Kasumi-1 (cell line): ENCODE data around the gene HS1BP3.

Experiments used
- DNase-seq, 2 experiments: peaks; one replicate each; lab custom pipeline; 2025; lab: John Stamatoyannopoulos, UW

The HS1BP3 gene

DNA sequence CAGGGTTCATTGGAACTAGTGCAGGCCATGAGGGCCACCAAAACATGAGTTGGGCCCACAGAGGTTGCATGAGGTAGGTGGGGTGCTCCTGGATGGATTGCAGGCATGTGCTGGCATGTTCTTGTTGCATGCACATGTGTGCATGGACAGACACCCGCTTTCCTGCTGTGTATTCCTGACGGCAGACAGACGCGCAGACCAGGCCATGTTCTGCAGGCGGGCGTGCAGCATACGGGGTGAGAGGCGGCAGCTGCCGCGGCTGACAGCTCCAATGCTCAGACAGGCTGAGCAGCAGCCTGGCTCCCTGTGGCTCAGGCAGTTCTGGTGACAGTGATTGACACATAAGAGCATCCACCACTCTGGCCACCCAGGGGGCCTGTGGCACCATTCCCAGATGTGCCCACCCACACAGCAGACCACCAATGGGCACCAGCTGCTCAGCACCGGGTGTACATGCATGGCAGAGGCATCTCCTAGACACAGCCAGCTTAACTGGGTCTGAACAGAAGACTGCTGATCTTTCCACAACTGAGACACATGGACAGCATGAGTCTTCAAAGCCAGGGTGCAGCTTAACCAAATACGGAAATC, 21.2 kb downstream of the HS1BP3 start:
- DNase-seq = no peak

DNA sequence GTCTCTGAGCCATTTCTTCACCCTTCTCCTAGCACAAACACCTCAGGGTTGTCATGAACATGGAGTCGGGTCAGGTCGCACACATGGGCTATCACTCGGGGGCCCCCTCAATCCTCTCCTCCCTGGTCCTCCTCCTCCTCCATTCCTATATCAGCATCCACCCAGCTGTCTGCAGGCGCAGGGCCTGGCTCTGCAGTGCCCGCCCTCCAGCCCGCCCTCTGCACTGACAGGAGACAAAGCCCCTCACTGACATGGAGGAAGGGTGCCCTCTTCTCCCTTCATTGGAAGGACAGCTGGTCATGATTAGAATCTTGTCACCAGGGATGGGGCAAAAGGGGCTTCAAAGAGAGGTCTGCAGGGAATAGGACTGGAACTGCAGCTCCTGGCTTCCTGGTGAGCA, 21.7 kb downstream of the HS1BP3 start:
- DNase-seq = no peak

DNA sequence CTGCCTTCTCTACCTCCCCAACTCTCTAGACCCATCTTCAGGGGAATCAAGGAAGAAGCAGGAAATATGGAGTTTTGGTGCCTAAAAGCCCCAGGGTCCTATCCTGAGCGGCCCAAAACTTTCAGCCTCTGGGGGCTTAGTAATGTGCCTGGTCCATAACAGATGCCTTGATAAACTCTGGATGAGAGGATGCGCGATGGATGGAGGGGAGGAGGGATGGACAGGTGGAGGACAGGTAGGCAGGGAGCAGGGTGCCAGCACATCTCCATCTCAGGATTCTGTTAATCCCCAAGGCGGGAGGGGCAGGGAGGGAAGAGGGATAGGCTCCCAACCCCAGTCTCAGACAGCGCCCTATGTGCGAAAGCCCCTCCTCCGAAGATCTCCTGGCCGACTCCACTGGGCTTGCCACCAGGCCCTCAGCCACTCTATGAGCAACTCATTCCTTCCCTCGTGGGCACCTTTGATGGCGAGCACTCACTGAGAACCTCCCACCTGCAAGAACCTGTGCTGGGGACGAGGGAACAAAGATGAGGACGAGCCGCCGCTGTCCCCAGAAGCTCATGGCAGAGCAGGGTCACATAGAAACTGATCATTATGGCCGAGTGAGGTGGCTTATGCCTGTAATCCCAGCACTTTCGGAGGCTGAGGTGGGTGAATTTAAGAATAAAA, 23.1 kb downstream of the HS1BP3 start:
- no peak for DNase-seq

DNA sequence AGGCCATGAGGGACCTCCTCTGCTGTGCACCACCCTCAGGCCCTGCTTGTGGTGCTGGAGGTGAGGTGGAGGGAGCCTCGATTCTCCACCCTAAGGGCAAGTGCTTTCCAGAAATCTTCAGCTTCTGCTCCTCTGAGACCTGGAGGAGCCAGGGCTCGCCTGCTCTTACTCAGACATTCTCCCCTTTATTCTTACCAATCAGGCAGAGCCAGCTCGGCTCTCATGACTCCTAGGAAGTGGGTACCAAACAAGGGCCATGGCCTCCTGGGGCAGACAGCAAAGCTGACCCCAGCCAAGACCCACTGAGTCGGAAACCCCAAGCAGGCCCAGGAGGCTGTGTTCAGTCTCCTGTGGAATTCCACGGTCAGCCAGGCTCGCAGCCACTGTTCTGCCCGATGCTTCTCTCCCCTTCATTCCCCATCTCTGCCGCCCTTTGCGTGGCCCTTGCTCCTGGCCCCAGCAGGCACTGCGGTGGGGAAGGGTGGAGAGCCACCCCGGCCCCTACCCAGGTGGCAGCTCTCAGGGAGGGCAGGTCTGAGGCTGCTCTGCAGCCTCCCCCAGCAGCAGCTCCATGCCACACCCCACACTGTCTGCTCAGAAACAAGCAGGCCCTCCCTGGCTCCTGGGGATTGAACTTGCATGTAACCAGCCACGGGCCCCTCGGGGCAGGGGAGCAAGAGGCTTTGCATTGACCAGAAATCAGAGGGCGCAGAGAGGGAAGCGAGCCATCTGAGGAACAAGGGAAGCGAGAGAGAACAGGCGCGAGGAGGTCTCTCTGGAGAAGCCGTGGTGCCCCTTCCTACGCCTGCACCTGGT, 24.0 kb downstream of the HS1BP3 start:
- DNase-seq = no peak

DNA sequence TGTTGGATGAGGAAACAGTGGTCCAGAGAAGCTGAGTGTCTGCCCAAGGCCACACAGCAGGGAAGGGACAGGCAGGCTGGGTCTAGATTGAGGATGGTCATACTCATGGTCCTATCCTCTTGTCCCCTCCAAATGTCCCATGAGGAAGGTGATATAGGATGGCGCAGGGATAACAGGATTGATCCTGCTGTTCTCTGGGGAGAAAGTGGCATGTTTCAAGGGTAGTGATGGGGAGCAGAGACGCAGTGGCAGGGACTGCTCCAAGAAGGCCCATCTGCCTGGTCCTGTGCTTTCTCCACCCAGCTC, 24.6 kb downstream of the HS1BP3 start:
- no peak for DNase-seq

DNA sequence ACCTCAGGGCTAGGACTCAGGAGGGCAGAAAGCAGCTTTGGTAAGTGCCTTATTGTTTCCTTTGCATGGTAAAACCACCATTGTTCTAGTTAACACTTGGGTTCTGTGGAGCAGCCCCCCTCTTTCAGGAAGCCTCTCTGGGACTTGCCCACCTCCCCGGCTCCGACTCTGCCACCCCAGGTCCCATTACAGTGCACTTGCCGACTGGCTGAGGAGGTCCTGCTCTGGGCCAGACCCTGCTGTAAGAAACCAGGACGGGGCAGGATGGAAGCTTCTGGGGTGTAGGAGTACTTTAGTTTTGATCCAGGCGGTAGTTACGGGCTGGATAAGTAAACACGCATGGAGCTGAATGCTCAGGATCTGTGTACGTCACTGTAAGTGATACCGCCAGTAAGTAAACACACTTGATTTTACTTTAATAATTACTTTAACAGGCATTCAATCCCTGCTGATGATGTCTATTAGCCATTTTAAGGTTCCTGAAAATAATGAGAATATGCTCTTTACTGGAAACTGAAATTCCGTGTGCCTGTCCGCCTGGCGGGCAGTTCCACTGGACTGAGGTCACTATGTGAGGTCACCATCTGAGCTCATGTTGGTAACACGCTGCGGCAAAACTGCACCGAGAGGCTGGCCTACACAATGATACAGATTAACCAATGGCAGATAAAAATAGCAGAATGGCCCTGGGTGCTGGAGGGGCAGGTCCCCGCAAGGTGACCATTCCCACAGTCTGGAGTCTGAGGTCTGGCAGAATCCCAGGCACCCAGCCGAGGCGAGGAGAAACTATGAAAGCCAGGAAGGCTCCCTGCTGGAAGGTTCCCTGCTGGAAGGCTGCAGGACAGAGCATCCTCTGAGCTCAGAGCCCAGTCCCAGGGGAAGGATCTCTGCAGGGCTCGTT, 25.2 kb downstream of the HS1BP3 start:
- DNase-seq = no peak

DNA sequence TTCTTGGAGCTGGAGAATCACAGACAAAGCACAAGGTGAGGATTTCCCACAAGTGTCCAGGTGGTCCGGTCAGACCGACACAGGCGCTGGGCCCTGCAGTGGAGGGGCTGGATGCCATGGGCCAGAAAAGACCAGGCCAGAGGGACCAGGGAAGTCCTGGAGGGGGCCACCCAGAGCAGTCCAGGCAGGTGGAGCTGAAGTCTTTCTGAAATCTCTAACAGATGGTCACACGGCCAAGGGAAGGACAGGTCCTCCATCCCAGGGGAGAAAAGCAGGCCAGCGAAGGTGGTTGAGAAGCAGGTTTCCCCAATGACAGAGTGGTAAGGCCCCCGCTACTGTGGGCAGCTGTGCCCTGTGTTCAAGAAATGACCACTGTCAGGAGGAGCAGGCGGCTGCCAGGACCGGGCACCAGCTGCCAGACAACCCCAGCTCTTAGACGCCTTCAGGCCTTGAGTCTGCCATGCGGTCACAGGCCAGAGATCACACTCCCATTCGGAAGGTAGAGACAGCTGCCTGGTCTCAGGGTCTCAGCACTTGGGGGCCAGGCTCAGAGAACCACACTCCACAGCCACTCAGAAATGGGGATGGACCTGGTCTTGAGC, 25.9 kb downstream of the HS1BP3 start:
- DNase-seq = no peak

DNA sequence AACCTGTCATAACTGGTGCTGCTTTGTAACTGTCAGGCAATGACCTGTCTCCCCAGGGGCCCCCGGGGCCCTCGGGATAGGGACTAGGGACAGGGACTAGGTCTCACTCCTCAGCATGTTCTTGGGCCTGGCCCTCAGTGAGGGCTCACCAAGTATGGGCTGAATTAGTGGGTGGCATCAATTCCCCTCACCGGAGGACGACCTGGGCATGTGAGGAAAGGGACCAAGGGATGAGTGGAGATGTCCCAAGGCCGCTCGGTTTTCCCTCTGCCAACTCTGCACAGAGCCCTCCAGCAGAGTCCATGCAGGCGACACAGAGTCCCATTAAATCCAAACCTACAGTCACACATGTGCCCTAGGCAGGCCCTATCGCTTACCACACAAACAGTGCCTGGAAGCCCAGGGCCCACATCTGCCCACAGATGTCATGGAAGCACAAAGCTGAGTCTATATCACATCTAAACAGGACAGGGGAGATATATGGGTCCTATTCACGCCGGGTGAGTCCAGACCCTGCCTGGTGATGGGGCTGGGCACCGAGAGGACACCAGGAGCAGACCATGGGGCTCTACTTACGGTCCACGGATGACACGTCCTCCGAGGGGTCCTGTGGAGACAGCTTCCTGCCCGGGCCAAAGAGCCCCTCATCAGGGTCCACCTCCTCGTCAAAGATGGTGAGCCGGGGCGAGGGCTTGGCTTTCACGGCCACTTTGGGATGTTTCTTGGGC, 26.6 kb downstream of the HS1BP3 start:
- no peak for DNase-seq

DNA sequence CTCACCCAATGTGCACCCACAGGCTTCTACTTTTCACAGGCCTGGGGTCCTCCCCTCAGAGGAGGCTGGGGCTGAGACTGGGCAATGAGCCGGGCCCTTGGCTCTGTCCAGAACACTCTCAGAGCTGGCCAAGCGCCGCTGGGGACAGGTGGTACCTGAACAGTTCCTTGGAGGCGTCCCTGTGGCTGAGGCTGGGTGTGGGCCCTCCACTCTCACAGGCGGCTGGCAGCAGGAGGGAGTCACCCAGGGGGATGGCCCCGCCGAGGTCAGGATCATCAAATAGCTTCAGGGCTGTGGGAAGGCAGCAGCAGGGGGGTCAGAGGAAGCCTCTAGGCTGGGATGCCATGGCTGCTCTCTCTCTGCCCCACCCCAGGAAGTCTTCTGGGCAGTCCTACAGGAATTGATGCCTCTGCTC, 27.1 kb downstream of the HS1BP3 start:
- no peak for DNase-seq

DNA sequence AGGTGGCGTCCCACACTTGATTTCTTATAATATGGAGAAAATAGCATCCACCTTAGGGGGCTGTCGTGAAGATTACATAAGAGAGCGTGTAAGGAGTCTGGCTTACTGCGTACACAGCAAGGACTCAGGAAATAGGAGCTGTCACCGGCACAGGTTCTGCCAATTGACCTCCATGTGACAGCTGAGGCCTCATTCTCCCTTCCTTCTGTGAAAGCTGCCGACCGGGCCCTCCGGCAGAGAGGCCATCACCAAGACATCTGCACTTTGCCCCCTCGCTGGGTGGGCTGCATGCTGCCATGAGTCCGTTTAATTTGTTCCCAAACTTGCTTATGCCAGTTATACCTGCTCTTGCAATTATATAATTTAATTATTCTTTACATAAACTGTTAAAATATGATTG, 27.7 kb downstream of the HS1BP3 start:
- no peak for DNase-seq

DNA sequence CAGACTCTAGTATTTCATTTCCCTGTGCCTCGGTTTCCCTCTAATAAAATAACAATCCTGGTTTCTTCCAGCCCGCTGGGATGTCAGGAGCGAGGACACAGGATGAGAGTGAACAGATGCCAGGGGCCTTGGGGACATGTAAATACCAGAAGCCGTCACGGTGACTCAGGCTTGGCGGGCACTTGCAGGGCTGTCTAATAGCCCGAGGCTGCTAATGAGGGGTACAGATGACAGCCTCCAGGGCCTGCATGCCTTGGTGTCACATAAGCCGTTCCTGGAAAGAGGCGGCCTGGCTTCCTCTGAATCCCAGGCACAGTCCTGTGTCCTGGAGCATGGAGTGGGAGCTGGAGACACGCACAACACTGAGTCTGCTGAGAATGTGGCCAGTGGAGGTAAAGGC, 28.2 kb downstream of the HS1BP3 start:
- DNase-seq = no peak

DNA sequence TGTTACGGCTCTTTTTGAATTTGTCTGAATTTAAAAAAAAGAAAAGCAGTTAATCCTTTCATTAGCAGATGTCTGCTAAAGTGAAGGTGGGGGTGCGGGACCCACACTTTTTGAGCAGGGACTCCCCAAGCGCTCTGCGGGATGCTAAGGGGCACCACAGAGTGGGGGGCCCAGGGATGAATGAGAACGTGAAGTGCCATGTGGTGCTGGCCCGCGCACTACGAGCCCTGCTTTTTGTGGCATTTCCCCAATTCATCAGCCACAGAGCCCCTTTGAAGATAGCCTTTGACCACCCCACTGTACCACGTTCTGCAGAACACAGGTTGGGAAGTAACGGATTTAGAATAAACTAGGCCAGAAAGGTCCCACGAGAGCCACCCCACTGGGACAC, 28.6 kb downstream of the HS1BP3 start:
- no peak for DNase-seq

DNA sequence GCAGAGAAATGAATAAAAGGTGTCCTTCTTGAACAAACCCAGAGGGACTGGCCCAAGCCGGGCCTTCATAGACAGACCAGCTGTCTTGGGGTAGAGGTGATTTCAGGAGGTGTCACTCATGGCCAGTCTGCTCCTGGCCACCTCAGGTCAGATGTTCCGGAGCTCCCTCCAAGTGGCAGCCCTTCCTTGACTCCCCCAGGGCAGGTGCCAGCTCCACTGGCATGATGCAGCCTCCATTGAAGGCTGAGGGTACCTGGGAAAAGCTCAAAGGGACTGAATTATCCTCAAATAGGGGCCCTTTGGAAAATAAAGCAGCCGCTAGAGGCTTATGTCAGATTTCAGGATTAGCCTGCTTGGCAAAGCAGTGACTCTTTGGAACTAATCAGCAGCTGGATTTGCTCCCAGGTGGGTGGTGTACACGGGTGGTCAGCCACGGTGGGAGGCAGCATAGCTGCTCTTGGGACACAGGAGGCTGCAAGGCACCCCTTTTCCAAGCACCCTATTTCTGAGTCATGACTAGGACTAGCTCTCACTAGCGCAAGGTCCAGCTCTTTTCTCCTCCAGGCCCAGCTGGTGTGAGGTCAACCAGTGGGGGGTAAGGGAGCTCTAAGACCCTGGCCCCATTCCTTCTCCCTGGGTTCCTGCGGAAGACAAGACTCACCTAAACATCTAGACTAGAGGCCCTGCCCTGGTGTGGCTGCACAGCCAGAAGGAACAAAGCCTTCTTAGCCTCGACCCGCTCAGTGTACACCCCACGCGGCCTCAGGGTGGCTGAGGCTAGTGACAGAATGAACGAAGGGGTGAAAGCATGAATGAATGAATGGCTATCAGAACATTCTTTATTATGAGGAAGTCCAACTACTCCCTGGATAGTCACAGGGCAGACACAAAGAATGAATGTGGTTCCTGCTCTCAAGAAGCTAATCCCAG, 29.3 kb downstream of the HS1BP3 start:
- DNase-seq = no peak

DNA sequence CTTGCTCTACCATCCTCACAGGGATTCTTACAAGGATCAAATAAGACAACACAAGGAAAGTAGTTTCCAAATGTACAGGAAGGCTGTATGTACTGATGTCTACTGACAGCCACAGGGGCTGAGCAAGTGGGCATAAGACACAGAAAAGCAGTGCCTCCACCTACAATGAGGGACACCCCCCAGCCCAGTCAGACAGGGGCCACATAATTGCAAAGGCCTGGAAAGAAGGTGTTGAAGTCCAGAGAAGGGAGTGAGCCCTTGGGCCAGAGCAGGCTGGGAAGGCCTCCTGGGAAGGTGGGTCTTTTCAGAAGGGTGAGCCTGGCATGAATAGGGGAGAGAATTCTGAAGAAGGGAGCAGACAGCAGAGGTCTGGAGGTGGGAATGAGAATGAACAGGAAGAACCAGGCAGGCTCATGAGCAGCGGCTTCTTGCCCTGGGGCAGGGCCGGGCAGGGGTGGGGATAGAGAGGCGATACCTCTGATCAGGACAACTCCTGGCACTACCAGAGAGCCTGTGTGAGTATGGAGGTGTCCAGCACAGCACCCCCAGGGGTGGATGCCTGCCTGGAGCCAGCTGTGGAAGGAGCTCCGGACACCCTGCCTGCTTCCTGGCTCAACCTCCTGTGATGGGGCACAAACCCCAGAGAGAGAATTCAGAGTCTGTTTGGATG, 30.1 kb downstream of the HS1BP3 start:
- no peak for DNase-seq

DNA sequence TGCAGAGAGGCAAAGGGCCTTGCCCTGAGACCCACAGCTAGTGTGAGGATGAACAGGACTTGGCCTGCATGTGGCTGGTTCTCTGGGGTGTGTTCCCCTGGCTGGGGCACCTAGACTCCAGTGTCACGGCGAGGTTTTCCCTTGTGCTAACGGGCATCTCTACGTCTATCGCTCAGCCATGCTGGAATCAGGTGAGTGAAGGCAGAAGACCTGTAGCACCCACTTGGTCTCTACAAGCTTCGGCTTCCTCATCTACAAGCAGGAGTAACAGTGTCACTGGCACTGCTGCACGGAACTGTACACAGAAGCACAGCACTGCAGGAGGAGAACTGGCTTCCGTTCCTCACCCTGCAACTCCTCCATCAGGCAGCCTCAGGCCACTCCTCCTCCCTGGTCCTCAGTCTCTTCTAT, 30.6 kb downstream of the HS1BP3 start:
- DNase-seq = no peak

DNA sequence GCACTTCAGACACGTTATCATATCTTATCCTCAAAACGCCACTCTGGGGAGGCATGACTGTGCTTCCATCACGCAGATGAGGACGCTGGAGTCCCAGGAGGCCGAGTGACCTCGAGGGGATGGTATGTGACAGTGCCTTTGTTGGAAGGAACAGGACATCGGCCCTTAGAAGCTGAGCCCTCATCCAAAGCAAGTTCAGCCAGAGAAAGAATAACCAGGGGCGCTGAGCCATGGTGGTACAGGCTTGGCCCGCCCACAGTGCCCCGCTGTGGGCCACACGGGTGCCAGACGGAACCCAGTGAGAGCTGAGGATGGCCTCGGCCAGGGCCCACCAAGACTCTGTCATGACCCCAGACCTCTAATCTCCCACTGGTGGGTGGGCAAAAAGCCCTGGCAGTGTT, 31.3 kb downstream of the HS1BP3 start:
- DNase-seq = no peak

DNA sequence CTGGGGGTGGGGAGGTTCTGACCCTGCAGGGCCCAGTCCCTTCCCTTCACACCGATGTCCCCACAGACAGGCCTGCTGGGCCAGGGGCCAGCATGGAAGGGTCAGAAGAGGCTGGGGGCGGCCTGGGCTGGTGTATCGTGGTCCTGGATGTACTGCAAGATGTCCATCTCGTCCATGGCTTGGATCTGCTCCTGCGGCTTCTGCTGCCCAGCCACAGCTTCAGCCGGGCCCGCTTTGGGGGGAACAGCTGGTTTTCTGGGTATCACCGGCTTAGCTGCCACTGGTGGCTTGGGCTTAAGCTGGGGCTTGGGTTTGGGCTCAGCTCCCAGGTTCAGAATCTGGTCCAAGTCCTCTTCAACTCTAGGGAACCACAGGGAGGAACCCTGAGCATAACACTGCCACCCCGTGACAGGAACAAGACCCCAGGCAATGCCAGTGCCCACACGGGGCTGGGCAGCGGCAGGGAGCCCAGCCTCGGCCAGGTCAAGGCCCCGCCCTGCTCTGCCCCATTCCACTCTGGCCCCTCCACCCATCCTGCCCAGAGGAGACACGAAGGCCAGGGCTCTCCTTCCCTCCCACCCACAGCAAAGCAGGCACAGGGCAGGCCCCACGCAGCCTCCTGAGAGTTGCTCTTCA, 31.9 kb downstream of the HS1BP3 start:
- no peak for DNase-seq

DNA sequence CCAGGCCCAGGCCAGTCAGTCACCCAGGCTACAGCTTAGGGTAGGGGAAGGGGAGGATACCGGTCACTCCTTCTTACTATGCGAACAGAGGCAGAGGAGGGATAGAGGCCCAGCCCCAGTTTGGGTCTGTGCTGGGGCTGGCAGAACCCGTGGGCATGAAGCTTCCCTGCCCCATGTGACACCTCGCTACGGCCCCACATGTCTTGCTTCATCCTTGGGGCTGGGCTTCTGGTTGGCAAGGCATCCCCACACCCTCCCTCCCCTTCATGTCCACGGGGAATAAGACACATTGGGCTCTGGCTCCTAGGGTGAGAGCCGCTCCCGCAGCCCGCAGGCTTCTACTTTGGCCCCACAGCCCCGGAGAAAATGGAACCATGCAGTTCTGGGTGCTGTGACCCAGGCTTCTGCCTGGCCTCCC, 32.4 kb downstream of the HS1BP3 start:
- DNase-seq = no peak

DNA sequence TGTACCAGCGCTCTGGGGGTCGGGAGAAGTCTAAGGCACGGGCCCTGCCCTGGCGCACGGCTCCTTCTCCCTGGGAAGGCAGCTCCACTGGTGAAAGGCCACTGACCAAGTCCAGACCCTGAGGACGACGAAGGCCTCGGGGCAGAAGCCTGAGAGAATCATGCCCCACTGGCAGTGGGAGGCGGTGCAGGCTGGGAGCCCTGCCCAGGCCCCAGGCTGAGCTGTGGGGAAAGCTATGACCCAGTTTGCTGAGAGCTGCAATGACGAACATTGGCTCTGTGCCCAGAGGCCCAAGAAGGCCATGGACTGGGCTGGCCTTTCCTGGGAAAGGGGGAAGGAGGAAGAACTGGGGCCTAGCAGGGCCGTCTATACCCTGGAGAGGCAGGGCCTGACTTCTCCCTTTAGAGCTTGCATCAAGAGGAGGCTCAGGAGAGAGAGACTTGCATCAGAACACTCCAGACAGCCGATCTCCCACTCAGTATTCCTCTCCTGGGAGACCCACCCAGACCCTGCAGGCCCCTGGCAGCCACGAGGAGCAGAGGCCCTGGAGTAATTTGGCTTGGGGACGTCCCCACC, 32.9 kb downstream of the HS1BP3 start:
- peak; percentile 21 to 28 for DNase-seq
